Muscle of arm (tissue), 12 donors: ENCODE measurements around the gene PIK3C2B. TPM values are rescaled to one million over a fixed set of nuclear protein-coding genes. Genes with fewer than 3 reads are reported as not detected.

Source experiments
- DNase-seq: peaks from one replicate; pipeline ENCODE4 v3.0.0-alpha.2; 2013
- polyA plus RNA-seq, 12 donors: library from polyadenylated mRNA; unstranded; fragments of 120-200 nt; gene quantifications; one replicate each; pipeline ENCODE4 v1.2.1, GENCODE V29; 2013; ENCODE audit not compliant: insufficient read length in 12 of 12

PIK3C2B gene
- polyA plus RNA-seq, 12 donors = 20.5 to 41.1 (median 28.5) TPM; not detected in 1

- no peak for DNase-seq
Measured at GRCh38 chr1:204446413-204447111, 48.0 kb downstream of the PIK3C2B start.

GRCh38 chr1:204445860-204446412, 48.7 kb downstream of the PIK3C2B start:
- no peak for DNase-seq

Other genes starting within 250 kb of the PIK3C2B start
- 10 to 100 TPM in 2 of 12 donors, 1 to 10 TPM in 9, not detected in 1; 2.2 to 18.5 (median 4.3) TPM for gene PLEKHA6, start 134.9 kb downstream of the PIK3C2B start, polyA plus RNA-seq
- gene PPP1R15B, start 83.0 kb downstream of the PIK3C2B start, polyA plus RNA-seq = 10 to 100 TPM; 25.8 to 79.9 (median 29.4) TPM
- 100 to 1,000 TPM in 1 of 12 donors, 10 to 100 TPM in 11; 15.5 to 296 (median 39.9) TPM for gene MDM4, start 21.6 kb upstream of the PIK3C2B start, polyA plus RNA-seq
- 1 to 10 TPM in 11 of 12 donors, not detected in 1; 3.7 to 8.5 (median 5.8) TPM for gene LRRN2, start 190.9 kb upstream of the PIK3C2B start, polyA plus RNA-seq